Activated T-cell treated with anti-CD3 and anti-CD28 coated beads, Interleukin-2, amount 50 U/mL, for 1 hour (primary cell): ENCODE data around the gene NCOA6.
"Not testable (repeated sequence)": the region's sequence is repeated elsewhere in the genome, so short reads cannot be mapped to it uniquely, and the experiment has no call there.

Source experiments
- DNase-seq: peaks from one replicate; pipeline ENCODE4 v3.0.0-alpha.2; 2020

Gene NCOA6

DNA sequence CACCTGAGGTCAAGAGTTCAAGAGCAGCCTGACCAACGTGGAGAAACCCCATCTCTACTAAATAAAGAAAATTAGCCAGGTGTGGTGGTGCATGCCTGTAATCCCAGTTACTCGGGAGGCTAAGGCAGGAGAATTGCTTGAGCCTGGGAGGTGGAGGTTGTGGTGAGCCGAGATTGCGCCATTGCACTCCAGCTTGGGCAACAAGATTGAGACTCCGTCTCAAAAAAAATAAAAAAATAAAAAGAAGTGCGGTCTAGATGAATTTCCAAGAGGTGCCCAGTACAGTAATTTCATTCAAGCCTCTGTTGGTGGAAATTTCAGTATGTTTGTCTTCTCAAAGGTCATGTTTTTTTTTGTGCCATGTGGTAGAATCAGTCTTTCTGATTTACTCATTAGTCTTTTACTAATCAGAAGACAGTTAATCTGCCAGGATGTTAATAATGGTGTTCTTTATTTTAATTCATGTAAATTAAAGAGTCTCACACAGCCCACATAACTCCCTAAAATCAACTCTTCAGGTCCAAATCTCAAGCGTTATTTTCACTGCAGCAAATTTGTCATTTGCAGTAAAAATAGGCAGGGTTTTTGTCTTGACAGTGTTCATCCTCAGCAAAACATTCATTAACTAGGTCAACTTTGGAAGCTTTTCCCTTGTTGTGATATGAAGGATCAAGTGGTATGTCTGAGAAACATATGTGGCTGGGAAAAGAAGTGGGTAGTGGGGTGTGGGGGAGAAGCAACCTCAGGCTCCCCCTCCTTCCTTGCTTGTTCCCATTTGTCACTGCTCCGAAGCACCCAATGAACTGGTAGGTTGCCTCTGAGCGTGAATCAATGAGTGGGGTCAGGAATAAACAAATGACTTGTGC lies 108.0 kb downstream of the NCOA6 start:
- no peak for DNase-seq

GRCh38 chr20:34716921-34717229 lies 108.6 kb downstream of the NCOA6 start:
- no peak for DNase-seq

- no peak for DNase-seq
Measured at GRCh38 chr20:34715384-34715783, 110.1 kb downstream of the NCOA6 start.

DNA sequence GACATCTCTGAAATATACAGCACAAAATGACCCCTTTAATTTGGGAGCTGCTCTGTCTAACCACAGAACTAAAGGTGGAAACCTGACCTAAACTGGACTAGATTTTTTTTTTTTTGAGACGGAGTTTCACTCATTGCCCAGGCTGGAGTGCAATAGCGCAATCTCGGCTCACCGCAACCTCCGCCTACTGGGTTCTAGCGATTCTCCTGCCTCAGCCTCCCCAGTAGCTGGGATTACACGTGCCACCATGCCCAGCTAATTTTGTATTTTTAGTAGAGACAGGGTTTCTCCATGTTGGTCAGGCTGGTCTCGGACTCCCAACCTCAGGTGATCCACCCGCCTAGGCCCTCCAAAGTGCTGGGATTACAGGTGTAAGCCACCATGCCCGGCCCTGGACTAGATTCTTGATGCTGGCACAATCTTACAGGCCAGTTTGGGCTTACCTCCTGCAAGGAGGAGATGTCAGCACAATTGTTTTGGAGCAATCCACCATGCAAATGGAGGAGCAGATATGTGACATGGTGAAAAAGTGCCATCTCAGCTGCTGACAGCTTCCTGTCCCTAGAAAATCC lies 111.4 kb downstream of the NCOA6 start:
- DNase-seq, result not testable (repeated sequence)

DNA sequence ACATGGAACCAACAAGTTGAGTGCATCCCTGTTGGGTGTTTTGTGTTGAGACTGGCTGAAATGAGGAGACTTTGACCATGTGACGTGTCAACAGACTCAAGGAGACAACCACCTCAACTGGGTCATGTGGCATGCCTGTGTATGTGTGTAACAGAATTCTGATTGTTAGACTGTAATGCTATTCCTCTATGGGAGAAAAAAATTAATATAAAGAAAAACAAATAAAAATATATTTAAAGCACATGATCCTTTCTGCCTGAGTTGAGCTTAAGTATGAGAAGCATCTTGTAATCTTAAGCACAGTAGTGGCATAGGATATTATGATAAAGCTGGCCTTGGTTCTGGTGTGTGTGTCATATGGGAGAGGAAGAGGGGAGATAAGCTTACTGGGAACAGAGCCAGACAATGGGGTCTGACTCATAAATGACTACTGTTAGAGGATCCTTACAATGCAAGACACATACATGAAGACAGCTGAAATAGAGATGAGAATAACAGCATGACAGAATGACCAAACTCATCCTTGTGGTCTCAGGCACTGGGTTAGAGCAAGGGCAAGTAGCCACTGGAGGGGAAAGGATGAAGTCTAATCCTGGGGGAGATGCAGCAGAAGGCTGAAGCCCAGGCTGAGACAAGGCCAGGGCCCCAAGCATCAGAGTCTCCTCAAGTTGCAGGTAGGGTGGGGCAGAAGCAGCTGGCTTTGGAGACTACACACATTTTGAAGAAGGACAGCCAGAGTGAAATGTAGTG lies 112.1 kb downstream of the NCOA6 start:
- no peak for DNase-seq

GRCh38 chr20:34712525-34713192 lies 112.8 kb downstream of the NCOA6 start:
- no peak for DNase-seq

DNA sequence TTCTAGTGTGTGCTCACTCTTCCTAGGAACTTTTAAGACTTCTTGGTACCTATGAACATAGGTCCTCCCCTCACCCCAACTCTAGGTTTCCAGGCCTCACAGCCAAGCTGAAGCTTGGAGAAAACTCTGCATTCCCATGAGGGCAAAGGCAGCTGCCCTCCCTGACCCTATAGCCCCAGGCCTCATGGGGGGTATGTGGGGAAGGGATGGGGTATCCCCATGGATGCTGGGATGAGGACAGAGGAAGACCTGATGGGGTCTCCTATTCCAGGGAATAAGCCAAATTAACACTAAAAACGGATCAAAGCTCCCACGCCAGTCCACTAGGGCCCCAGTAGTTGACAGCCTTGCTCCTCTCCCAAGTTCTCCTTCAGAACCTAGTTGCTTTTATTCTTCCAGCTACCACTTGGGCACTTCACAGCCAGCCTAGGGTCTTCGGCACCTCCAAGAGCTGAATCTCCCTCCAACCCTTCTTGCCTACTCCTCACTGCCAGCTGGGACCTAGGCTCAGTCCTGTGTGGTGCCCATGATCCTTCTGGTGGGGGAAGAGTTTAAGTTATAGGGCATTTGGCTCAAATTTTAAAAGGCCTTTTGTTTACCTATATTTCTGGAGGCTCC lies 113.5 kb downstream of the NCOA6 start:
- DNase-seq, result no peak

DNA sequence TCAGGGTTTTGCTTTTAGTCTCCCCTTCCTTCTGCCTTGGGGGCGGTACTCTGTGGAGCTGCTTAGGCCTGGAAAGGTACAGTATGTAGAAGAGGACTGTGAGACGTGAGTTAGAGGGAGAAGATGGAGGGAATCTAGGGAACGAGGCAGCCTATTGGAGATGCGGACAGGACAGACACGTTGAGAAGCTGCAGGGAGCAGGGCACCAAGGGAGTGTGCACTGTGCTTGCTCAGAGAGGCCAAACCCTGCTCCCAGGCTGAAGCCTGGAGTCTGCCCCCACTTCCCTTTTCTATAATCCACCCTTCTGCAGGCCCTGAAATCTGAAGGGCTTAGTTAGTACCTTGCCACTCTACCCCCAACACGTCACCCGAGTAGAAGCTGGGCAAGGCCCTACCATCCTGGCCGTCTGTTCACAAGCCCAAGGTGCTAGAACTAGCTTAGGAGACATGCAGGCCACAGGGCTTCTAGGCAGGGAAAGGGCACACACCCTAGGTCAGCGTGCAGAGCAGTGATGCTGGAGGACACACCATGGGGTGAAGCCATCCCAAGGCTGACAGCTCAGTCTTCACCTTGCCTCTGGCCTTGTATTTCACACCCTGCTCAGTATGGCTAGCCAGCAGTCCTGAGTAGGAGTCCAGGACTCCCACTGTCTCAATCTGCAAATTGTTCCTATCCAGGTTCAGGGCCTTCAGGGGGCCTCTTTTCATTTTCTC lies 114.4 kb downstream of the NCOA6 start:
- DNase-seq, result peak; percentile 21

- no peak for DNase-seq
Measured at GRCh38 chr20:34710568-34710839, 114.9 kb downstream of the NCOA6 start.

DNA sequence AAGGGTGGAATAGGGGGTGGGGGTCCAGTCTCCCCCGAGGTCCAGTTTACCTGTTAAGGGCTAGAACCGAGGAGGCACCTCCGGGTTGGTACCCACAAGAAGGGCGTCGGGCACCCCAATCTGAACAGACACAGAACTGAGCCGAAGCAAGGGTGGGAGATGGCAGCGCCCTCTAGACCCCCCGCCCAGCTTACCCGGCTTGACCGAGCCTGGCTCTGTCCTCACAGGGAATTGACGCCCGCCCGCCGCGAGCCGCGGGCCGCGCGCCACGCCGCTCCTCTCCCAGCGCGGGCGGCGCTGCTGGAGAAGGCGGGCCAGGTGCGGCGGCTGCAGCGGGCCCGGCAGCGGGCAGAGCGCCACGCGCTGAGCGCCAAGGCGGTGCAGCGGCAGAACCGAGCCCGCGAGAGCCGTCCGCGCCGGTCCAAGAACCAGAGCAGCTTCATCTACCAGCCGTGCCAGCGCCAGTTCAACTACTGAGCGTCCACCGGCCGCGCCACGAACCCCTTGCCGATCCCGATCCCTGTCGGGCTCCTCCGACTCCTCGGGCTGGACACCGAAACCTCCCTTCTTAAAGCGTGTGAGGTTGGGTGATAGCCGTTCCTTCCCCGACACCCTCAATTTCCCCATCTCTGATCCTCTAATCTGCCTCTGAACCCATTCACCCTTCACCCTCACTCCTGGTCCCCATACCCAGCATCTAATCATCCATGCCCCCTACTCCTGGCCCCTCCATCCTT lies 115.5 kb downstream of the NCOA6 start:
- DNase-seq, result no peak

DNA sequence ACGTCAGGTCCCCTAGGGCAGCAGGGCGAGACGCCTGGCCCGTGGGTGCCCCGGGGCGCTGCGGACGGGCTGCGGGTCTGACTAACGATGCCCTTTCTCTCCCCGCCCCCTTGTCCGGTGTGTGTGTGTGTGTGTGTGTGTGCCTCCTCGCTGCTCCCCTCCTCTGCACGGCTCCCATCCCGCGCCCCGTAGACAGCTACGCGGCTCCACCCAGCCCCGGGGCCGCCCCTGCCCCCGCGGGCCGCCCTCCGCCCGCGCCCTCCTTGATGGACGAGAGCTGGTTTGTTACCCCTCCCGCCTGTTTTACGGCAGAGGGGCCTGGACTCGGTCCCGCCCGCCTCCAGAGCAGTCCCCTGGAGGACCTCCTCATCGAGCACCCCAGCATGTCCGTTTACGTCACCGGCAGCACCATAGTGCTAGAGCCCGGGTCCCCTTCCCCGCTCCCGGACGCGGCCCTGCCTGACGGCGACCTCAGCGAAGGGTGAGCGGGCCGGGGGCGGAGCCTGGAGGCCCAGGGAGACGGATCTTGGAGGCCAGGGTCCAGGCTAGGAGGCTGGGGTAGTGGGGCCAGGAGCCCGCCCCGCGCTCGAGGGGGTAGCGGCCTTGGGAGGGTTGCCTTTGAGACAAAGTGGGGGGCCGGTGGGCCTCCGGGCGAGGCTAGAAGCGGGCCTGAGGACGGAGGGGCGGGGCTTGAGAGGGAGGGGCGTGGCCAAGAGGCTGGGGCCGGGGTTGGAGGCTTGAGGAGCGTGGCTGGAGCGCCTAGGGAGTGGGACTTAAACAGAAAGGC lies 116.2 kb downstream of the NCOA6 start:
- peak; percentile 84 for DNase-seq

- peak; percentile 71 for DNase-seq
Measured at GRCh38 chr20:34708621-34709043, 116.8 kb downstream of the NCOA6 start.

DNA sequence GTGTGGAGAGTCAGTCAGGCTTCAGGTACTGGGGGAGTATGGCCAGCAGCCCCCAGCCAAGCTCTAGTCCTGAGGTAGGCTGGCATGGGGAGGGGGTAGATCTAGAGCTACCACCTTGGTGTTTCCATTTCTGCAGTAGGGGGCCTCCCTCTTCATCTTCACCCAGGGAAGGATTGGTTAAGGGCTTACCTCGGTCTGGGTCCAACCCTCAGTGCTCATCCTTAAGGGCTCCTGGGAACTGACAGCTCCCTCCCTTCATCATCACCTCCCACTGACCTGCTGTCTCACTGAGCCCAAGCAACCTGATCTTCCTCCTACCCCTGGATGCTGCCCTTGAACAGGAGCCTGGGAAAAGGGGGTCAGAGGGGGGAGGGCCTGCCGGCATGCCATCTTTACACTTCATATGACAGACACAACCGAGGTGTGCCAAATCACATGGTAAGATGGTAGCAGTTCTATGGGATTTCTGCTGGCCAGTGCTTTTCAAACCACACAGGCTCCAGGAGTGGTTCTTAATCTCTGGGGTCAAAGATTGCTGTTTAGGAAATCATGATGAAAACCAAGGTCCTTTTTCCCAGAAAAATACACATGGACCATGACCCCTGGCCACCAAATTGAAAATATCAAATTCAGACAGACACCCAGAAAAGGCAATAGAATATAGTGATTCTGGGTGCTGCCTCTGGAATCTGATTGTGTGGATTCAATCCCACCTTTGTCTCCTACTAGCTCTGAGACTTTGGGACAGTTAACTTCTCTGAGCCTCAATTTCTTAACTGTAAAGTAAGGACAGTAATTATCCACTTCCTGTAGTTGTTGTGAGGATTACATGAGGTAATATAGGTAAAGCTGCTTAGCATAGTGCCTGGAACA lies 118.3 kb downstream of the NCOA6 start:
- no peak for DNase-seq

DNA sequence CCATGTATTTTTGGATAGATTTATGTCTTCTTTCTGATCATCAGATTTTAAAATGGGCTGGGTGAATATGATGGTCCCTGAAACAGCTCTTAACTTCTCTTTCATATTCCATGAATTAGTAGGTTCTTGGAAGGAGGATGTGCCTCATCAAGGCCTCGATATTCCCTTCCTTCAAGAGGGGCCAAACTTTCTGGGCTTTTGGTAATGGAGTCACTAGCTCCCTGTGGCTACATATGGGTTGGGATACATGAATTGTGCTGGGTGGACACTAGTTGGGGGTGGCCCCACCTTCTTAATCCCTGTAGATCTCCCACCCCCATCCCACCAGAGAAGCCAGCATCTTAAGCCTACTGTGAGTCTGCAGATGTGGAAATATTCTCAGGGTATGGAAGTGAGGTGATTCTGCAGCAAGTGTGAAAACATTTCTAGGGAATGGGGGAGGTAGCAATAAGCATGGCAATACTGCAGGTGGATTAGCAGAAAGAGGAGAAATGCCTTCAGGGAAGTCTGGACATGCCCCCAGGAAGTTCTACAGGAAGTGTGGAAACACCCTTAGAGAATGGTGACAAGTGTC lies 119.1 kb downstream of the NCOA6 start:
- no peak for DNase-seq

- peak; percentile 35 for DNase-seq
Measured at GRCh38 chr20:34705397-34706301, 119.8 kb downstream of the NCOA6 start.

DNA sequence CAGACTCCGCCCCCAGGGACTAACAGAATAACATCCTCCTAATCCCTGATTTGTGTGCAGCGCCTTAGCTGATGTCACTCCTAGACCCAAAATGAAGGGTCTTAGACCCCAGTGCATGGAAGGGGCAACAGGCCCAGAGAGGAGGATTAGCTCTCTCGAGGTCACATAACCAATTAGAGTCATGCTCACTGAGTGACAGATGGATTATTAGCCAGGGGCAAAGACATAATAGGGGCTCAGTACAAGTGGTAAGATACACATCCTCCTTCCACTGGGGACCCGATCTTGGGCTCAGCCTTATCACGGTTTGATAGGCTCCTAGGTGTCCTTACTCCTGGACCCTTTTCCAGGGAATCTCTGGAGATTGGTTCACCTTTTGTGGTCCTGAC lies 120.4 kb downstream of the NCOA6 start:
- DNase-seq, result no peak

GRCh38 chr20:34704177-34705007 lies 121.1 kb downstream of the NCOA6 start, which contains the start of gene TP53INP2:
TP53INP2 (plus strand) TSS chr20:34704344; CDS start chr20:34708740, 4,396 bp downstream.
- DNase-seq, result peak; percentile 93
